Spinal cord (tissue), 10 donors: Measurements from ENCODE around the gene PLPPR1. TPM values are rescaled to one million over a fixed set of nuclear protein-coding genes. Genes with fewer than 3 reads are reported as not detected.

Source experiments
- DNase-seq, 6 donors: peaks; one replicate each; pipeline versions ENCODE4 v3.0.0 to v3.0.0-alpha.2; 2013 to 2015; ENCODE audit warnings: low spot score in 6 of 6, low read depth in 4 of 6
- H3K27ac ChIP-seq: one replicate; pipeline ENCODE4 v1.5.1; 2013; ENCODE audit warnings: low read depth, low read length, control low read depth
- H3K27me3 ChIP-seq: one replicate; pipeline ENCODE4 v1.6.1; 2013; ENCODE audit warnings: low read length; ENCODE audit not compliant: control insufficient read depth, insufficient read depth
- H3K36me3 ChIP-seq: one replicate; pipeline ENCODE4 v1.6.1; 2013; ENCODE audit warnings: low read length; ENCODE audit not compliant: control insufficient read depth, insufficient read depth
- H3K4me1 ChIP-seq: one replicate; pipeline ENCODE4 v1.6.1; 2013; ENCODE audit warnings: low read length; ENCODE audit not compliant: control insufficient read depth, insufficient read depth
- H3K4me3 ChIP-seq: one replicate; pipeline ENCODE4 v1.5.1; 2013; ENCODE audit warnings: low read depth, low read length, control low read depth
- H3K9me3 ChIP-seq: one replicate; pipeline ENCODE4 v1.6.1; 2013; ENCODE audit warnings: low read length; ENCODE audit not compliant: control insufficient read depth, insufficient read depth
- WGBS: methylation state at CpG from one replicate; pipeline ENCODE4 v1.1.5; 2013; ENCODE audit warnings: missing lambda C conversion rate; ENCODE audit not compliant: insufficient coverage; 5-methylcytosine and 5-hydroxymethylcytosine counted together
- polyA plus RNA-seq, 2 donors: library from polyadenylated mRNA; unstranded; fragments of 120-200 nt; gene quantifications; one replicate each; pipeline ENCODE4 v1.2.1, GENCODE V29; 2013; ENCODE audit not compliant: insufficient read length in 2 of 2
- total RNA-seq, 2 donors: library from RNA; depleted of rRNA in 1 of 2; stranded (reverse); fragments of 120-200 nt in 1 of 2; fragments of >200 nt in 1 of 2; gene quantifications; one replicate each; pipeline versions ENCODE4 v1.2.3 to v1.2.4, GENCODE V29; 2013 to 2014
- donor health status: healthy.

Gene PLPPR1
- total and polyA plus RNA-seq, 4 donors, result 35.9 to 125 (median 106) TPM

GRCh38 chr9:101354765-101355708 lies 326.5 kb downstream of the PLPPR1 start:
- H3K4me3 ChIP-seq, result no peak overlapping the region
- no peaks in the 10 kb centered on the region for H3K4me1 ChIP-seq
- no peaks in the 10 kb centered on the region for H3K9me3 ChIP-seq
- no peaks in the 10 kb centered on the region for H3K36me3 ChIP-seq
- no peaks in the 10 kb centered on the region for H3K27me3 ChIP-seq
- H3K27ac ChIP-seq, result no peak overlapping the region
- WGBS, result 100% methylated on average over 3 of the region's 7 CpGs
- no peak for DNase-seq

- no peaks in the 10 kb centered on the region for H3K4me1 ChIP-seq
- no peak overlapping the region for H3K4me3 ChIP-seq
- no peak overlapping the region for H3K27ac ChIP-seq
- H3K9me3 ChIP-seq, result no peaks in the 10 kb centered on the region
- WGBS, result 44% methylated on average over 1 of the region's 1 CpG
- no peaks in the 10 kb centered on the region for H3K27me3 ChIP-seq
- no peaks in the 10 kb centered on the region for H3K36me3 ChIP-seq
- DNase-seq, result no peak
Observed at GRCh38 chr9:101356619-101357018, 328.1 kb downstream of the PLPPR1 start.

- Histone ChIP-seq H3K4me1 (no peaks in the 10 kb centered on the region), H3K36me3 (no peaks in the 10 kb centered on the region), H3K4me3 (no peak overlapping the region), H3K27ac (no peak overlapping the region), H3K27me3 (no peaks in the 10 kb centered on the region), H3K9me3 (no peaks in the 10 kb centered on the region)
- no peak for DNase-seq
- WGBS, result no CpG with 5 or more reads among the region's 1 CpG
Observed at GRCh38 chr9:101359679-101360078, 331.2 kb downstream of the PLPPR1 start.

- Histone ChIP-seq H3K4me1 (no peaks in the 10 kb centered on the region), H3K9me3 (no peaks in the 10 kb centered on the region), H3K27me3 (no peaks in the 10 kb centered on the region), H3K36me3 (no peaks in the 10 kb centered on the region), H3K4me3 (no peak overlapping the region), H3K27ac (no peak overlapping the region)
- no peak for DNase-seq
Observed at GRCh38 chr9:101360647-101361046, 332.1 kb downstream of the PLPPR1 start.

- H3K4me1 ChIP-seq, result no peaks in the 10 kb centered on the region
- no peak for DNase-seq
- WGBS, result 94% methylated on average over 2 of the region's 5 CpGs
- no peaks in the 10 kb centered on the region for H3K9me3 ChIP-seq
- no peak overlapping the region for H3K27ac ChIP-seq
- no peaks in the 10 kb centered on the region for H3K27me3 ChIP-seq
- no peak overlapping the region for H3K4me3 ChIP-seq
- H3K36me3 ChIP-seq, result no peaks in the 10 kb centered on the region
Observed at GRCh38 chr9:101362450-101362849, 333.9 kb downstream of the PLPPR1 start.

- Histone ChIP-seq H3K4me1 (no peaks in the 10 kb centered on the region), H3K36me3 (no peaks in the 10 kb centered on the region), H3K9me3 (no peaks in the 10 kb centered on the region), H3K27me3 (no peaks in the 10 kb centered on the region), H3K4me3 (no peak overlapping the region), H3K27ac (no peak overlapping the region)
- no peak for DNase-seq
Observed at GRCh38 chr9:101365181-101365580, 336.7 kb downstream of the PLPPR1 start.

GRCh38 chr9:101366038-101366756 lies 337.7 kb downstream of the PLPPR1 start:
- DNase-seq, result no peak
- Histone ChIP-seq H3K4me3 (no peak overlapping the region), H3K27me3 (no peaks in the 10 kb centered on the region), H3K9me3 (no peaks in the 10 kb centered on the region), H3K36me3 (no peaks in the 10 kb centered on the region), H3K27ac (no peak overlapping the region), H3K4me1 (no peaks in the 10 kb centered on the region)
- WGBS, result no CpG with 5 or more reads among the region's 5 CpGs

- DNase-seq, result no peak
- Histone ChIP-seq H3K27ac (no peak overlapping the region), H3K4me1 (no peaks in the 10 kb centered on the region), H3K4me3 (no peak overlapping the region), H3K9me3 (peaks cover 2% of the 10 kb centered on the region), H3K27me3 (no peaks in the 10 kb centered on the region), H3K36me3 (no peaks in the 10 kb centered on the region)
- 100% methylated on average over 1 of the region's 3 CpGs for WGBS
Observed at GRCh38 chr9:101367323-101367722, 338.8 kb downstream of the PLPPR1 start.

GRCh38 chr9:101369286-101369685 lies 340.8 kb downstream of the PLPPR1 start:
- Histone ChIP-seq H3K27me3 (no peaks in the 10 kb centered on the region), H3K36me3 (no peaks in the 10 kb centered on the region), H3K4me3 (no peak overlapping the region), H3K4me1 (no peaks in the 10 kb centered on the region), H3K9me3 (peaks cover 2% of the 10 kb centered on the region), H3K27ac (no peak overlapping the region)
- no CpG with 5 or more reads among the region's 2 CpGs for WGBS
- no peak for DNase-seq
